Motor neuron (in vitro differentiated cells): ENCODE results near the gene IL1RAPL1. TPM values are rescaled to one million over a fixed set of nuclear protein-coding genes. Genes with fewer than 3 reads are reported as not detected.
"Not testable (repeated sequence)": the region's sequence is repeated elsewhere in the genome, so short reads cannot be mapped to it uniquely, and the experiment has no call there.

Source experiments
- ATAC-seq, 8 experiments: fragments of 200-7000 bp; cut with Tn5 transposase; replicated peaks in 6 of 8; 2 replicates each; pipeline ENCODE4 v1.8.0; 2021; ENCODE audit warnings: mild to moderate bottlenecking in 8 of 8, moderate library complexity in 8 of 8
- H3K27ac ChIP-seq, 2 donors: fragments of 250-450 bp; sonication (Bioruptor Pico); 2 replicates each; pipeline ENCODE4 v1.9.0; 2021; ENCODE audit warnings: antibody characterized with exemption in 2 of 2, mild to moderate bottlenecking in 2 of 2, moderate library complexity in 1 of 2
- H3K4me1 ChIP-seq, 2 donors: fragments of 250-450 bp; sonication (Bioruptor Pico); replicated peaks in 1 of 2; 2 replicates each; pipeline ENCODE4 v1.6.1; 2021; ENCODE audit warnings: antibody characterized with exemption in 2 of 2, mild to moderate bottlenecking in 2 of 2, moderate library complexity in 1 of 2
- H3K4me3 ChIP-seq, 5 donors: fragments of 250-450 bp; sonication (Bioruptor Pico); 2 replicates each; pipeline ENCODE4 v1.9.0; 2021; ENCODE audit warnings: antibody characterized with exemption in 5 of 5, mild to moderate bottlenecking in 5 of 5, moderate library complexity in 4 of 5
- WGBS, 10 experiments: fragments of 450-650 bp; shearing (Covaris generic); methylation state at CpG; one replicate each; pipeline ENCODE4 v1.0.0; 2022; 5-methylcytosine and 5-hydroxymethylcytosine counted together
- in situ Hi-C, 9 experiments: fragments of 400-800 bp; cut with MboI; loops; one replicate each; pipeline ENCODE4 v1.15.0; 2021; ENCODE audit warnings: low sequenced_read_pairs in 9 of 9, low pct_unique_long_range_greater_than_20kb in 2 of 9; ENCODE audit not compliant: unreplicated experiment in 9 of 9
- total RNA-seq, 8 experiments: library from RNA; unstranded; fragments of 300-600 nt; gene quantifications; 2 replicates each; pipeline versions ENCODE4 v1.2.3 to v1.2.4, GENCODE V29; 2022

IL1RAPL1 gene
- total RNA-seq, 8 experiments from 2014 or later: 0.18 to 6.1 (median 4.0) TPM; not detected in 2

DNA sequence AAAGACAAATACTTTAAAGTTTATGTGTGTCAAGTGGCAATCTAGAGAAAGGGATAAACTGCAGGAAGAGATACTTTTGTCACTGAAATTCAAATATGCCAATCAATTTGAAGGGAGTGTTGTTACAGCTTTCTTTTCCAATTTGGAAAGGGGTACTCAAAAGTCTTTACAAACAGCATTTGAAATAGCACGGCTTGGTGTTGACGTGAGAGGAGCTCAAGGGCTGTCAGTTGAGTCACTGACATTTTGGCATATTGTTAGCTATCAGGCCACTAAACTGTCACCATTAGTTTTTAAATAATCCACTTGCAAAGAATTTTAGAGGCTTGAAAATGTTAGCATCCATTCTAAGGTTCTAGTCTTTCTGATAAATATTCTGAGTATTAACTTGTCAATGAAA, 698.4 kb downstream of the IL1RAPL1 start:
- Histone ChIP-seq H3K4me3 (no peak overlapping the region), H3K27ac (no peak overlapping the region), H3K4me1 (no peaks in the 10 kb centered on the region)
- ATAC-seq: no peak
- WGBS, 10 experiments: 50 to 71% (median 63%) methylated on average over 1 to 2 of the region's 2 CpGs; no CpG with 5 or more reads in 6 of the 10 experiments
- in situ Hi-C loops: no loop called here

- H3K4me1 ChIP-seq: no peaks in the 10 kb centered on the region
- no peak for ATAC-seq
- WGBS, 10 experiments: 70% methylated on average over 1 of the region's 1 CpG; no CpG with 5 or more reads in 9 of the 10 experiments
- in situ Hi-C loops: no loop called here
- H3K27ac ChIP-seq: no peak overlapping the region
- H3K4me3 ChIP-seq: no peak overlapping the region
Observed at GRCh38 chrX:29295987-29296680, 708.9 kb downstream of the IL1RAPL1 start.

GRCh38 chrX:29297171-29297800, 710.0 kb downstream of the IL1RAPL1 start:
- WGBS, 10 experiments: 0 to 33% (median 18%) methylated on average over 1 to 4 of the region's 4 CpGs; no CpG with 5 or more reads in 2 of the 10 experiments
- in situ Hi-C loops: no loop called here
- no peak for ATAC-seq
- Histone ChIP-seq H3K4me3 (no peak overlapping the region), H3K27ac (no peak overlapping the region), H3K4me1 (no peaks in the 10 kb centered on the region)

- 10 to 100% (median 62%) methylated on average over 1 to 2 of the region's 2 CpGs; no CpG with 5 or more reads in 7 of the 10 experiments for WGBS, 10 experiments
- in situ Hi-C loops: no loop called here
- H3K4me3 ChIP-seq: no peak overlapping the region
- H3K4me1 ChIP-seq: no peaks in the 10 kb centered on the region
- no peak overlapping the region for H3K27ac ChIP-seq
- ATAC-seq: no peak
Observed at GRCh38 chrX:29299684-29300083, 712.4 kb downstream of the IL1RAPL1 start.

DNA sequence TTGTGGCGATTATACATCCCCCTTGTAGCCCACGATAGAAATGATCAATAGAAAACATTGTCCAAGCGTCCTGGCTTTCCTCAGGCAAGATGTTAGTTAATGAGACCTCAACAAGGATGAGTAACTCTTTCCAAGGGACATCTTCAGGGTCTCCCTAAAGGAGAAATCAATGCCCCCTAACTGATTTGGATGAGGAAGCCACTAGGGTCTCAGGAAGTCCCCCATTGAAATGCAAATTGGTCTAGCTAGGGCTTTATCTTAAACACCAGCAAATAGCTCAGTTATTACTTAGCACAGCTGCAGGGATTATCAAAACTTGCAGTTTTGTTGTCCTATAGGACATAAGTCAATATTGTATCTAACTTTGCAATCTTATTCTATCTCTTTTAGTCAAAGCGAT, 721.5 kb downstream of the IL1RAPL1 start:
- no peak overlapping the region for H3K27ac ChIP-seq
- ATAC-seq: no peak
- in situ Hi-C loops: no loop called here
- no peak overlapping the region for H3K4me3 ChIP-seq
- WGBS, 10 experiments: 0 to 80% (median 17%) methylated on average over 1 to 4 of the region's 4 CpGs; no CpG with 5 or more reads in 3 of the 10 experiments
- no peaks in the 10 kb centered on the region for H3K4me1 ChIP-seq

DNA sequence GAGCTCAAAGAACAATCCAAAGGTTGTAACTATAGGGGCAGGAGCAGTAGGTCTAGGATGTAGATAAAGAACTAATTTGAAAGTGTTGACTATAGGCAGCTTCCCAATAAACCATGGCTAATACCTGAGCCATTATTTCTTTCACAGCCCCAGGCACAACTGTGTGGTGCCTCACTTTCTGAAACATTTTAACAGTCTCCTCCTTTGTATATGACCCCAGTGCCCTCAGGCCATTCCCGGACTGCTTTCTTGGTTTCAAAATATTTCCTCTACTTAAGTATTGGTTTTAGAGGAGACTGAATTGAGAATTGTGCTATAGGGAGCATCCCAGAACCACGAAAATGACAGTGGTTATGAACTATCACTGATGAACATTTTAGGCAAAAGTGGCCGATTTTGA, 728.7 kb downstream of the IL1RAPL1 start:
- Histone ChIP-seq H3K4me3 (no peak overlapping the region), H3K27ac (no peak overlapping the region), H3K4me1 (no peaks in the 10 kb centered on the region)
- WGBS, 10 experiments: 0 to 80% (median 45%) methylated on average over 1 to 3 of the region's 3 CpGs; no CpG with 5 or more reads in 6 of the 10 experiments
- ATAC-seq: no peak
- in situ Hi-C loops: no loop called here

GRCh38 chrX:29318012-29318411, 730.8 kb downstream of the IL1RAPL1 start:
- H3K4me3 ChIP-seq: no peak overlapping the region
- 0 to 60% (median 20%) methylated on average over 1 of the region's 1 CpG; no CpG with 5 or more reads in 5 of the 10 experiments for WGBS, 10 experiments
- H3K4me1 ChIP-seq: no peaks in the 10 kb centered on the region
- in situ Hi-C loops: no loop called here
- no peak overlapping the region for H3K27ac ChIP-seq
- no peak for ATAC-seq

DNA sequence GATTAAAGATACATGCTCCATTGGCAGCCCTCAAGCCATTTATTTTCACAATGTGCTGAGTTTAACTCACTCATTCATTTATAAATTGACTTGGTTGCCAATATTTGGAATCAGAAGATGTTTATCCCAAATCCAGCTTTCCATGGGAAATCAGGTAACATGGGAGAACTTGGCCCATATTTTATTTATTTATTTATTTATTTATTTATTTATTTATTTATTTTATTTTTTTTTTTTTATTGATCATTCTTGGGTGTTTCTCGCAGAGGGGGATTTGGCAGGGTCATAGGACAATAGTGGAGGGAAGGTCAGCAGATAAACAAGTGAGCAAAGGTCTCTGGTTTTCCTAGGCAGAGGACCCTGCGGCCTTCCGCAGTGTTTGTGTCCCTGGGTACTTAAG, 745.2 kb downstream of the IL1RAPL1 start:
- no CpG with 5 or more reads among the region's 3 CpGs for WGBS, 10 experiments
- H3K4me3 ChIP-seq, ATAC-seq, in situ Hi-C loops, H3K4me1 ChIP-seq, H3K27ac ChIP-seq: not testable (repeated sequence)

GRCh38 chrX:29333091-29333490, 745.8 kb downstream of the IL1RAPL1 start:
- H3K27ac ChIP-seq, H3K4me3 ChIP-seq, H3K4me1 ChIP-seq, in situ Hi-C loops, ATAC-seq: not testable (repeated sequence)
- WGBS, 10 experiments: no CpG with 5 or more reads among the region's 27 CpGs

DNA sequence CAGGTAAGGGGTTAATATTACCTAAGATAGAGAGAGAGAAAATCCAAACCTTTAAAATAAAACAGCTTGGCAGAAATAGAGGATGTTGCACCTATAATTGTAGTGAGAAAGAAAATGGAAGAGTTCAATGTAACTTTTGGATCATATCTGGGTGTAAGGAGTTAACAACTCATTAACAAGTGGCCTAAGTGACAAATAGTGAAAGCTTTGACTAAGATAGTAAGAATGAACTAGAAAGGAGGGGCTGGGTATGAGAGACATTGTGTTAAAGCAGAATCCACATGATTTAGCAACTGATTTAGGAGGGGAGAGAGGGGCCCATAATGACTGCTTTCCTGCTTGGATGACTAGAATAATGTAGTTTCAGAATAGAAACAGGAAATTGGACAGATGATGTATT, 761.0 kb downstream of the IL1RAPL1 start:
- in situ Hi-C loops: no loop called here
- Histone ChIP-seq H3K4me3 (no peak overlapping the region), H3K27ac (no peak overlapping the region), H3K4me1 (no peaks in the 10 kb centered on the region)
- no peak for ATAC-seq

DNA sequence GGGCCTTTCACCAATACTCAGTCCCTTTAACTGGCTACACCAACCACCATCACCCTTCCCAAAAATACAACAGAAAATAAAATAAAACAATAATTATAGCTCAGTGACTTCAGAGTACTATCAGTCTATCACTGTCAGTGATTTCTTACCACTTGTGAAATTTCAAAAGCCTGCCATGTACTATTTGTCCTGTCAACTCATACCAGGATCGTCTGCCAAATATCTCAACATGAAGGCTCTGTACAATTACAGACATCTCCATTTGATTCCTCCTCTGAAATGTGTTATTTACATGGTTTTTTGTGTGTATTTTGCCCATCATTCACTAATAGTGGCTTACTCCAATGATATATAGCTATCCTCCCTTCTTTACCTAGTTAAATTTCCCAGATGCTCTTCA, 772.0 kb downstream of the IL1RAPL1 start:
- H3K27ac ChIP-seq: no peak overlapping the region
- H3K4me3 ChIP-seq: no peak overlapping the region
- WGBS, 10 experiments: 75 to 100% (median 80%) methylated on average over 1 of the region's 1 CpG; no CpG with 5 or more reads in 7 of the 10 experiments
- in situ Hi-C loops: no loop called here
- H3K4me1 ChIP-seq: no peaks in the 10 kb centered on the region
- ATAC-seq: no peak

- H3K4me1 ChIP-seq, H3K4me3 ChIP-seq, H3K27ac ChIP-seq, ATAC-seq, in situ Hi-C loops: not testable (repeated sequence)
Observed at GRCh38 chrX:29374765-29375164, 787.5 kb downstream of the IL1RAPL1 start.

DNA sequence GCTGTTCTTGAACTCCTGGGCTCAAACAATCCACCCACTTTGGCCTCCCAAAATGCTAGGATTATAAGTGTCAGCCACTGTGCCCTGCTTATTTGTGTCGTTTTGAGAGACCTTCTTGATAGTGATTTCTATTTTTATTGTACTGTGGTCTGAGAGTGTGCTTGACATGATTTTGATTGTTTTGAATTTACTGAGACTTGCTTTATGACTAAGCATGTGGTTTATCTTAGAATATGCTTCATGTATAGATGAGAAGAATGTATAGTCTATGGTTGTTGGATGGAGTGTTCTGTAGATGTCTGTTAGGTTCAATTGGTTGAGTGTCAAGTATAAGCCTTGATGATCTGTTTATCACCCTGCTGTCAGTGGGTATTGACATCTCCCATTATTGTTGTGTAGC, 789.3 kb downstream of the IL1RAPL1 start:
- Histone ChIP-seq H3K4me1 (no peaks in the 10 kb centered on the region), H3K4me3 (no peak overlapping the region), H3K27ac (no peak overlapping the region)
- no peak for ATAC-seq
- in situ Hi-C loops: no loop called here
- 29% methylated on average over 1 of the region's 1 CpG; no CpG with 5 or more reads in 9 of the 10 experiments for WGBS, 10 experiments

- Histone ChIP-seq H3K4me1 (no peaks in the 10 kb centered on the region), H3K4me3 (no peak overlapping the region), H3K27ac (no peak overlapping the region)
- ATAC-seq: no peak
- in situ Hi-C loops: no loop called here
Observed at GRCh38 chrX:29382811-29383210, 795.6 kb downstream of the IL1RAPL1 start.
